Common myeloid progenitor, CD34-positive (primary cell): Measurements from ENCODE around the gene TSPAN18.

Experiments
- CTCF ChIA-PET: fragments of 350-600 bp; sonication (Branson Sonifier 250); formaldehyde crosslinking; loops from one replicate; lab custom pipeline; 2021; ENCODE audit warnings: antibody characterized with exemption; lab: Charles Lee
- POLR2A ChIA-PET: fragments of 350-600 bp; sonication (Branson Sonifier 250); formaldehyde crosslinking; loops from one replicate; lab custom pipeline; 2021; ENCODE audit warnings: antibody characterized with exemption; lab: Charles Lee
- DNase-seq, 3 donors: peaks; one replicate each; pipeline versions ENCODE4 v3.0.0 to v3.0.0-alpha.2; 2013
- H3K27ac ChIP-seq, 2 experiments: 1 replicate in 1 of 2; 2 replicates in 1 of 2; pipeline ENCODE4 v1.7.0; 2013; ENCODE audit warnings: inconsistent platforms in 2 of 2, low read length in 2 of 2, mild to moderate bottlenecking in 2 of 2, low read depth in 1 of 2, moderate library complexity in 1 of 2; ENCODE audit not compliant: severe bottlenecking in 2 of 2, insufficient read depth in 1 of 2, poor library complexity in 1 of 2
- H3K27me3 ChIP-seq, 5 experiments: replicated peaks in 2 of 5; 1 replicate in 3 of 5; 2 replicates in 2 of 5; pipeline versions ENCODE4 v1.6.1 to v1.7.0; 2013; ENCODE audit warnings: low read length in 4 of 5, mild to moderate bottlenecking in 2 of 5, moderate library complexity in 2 of 5, inconsistent platforms in 1 of 5; ENCODE audit not compliant: insufficient read depth in 5 of 5, control insufficient read depth in 4 of 5
- H3K36me3 ChIP-seq, 4 experiments: 1 replicate in 2 of 4; 2 replicates in 2 of 4; pipeline versions ENCODE4 v1.6.1 to v1.7.0; 2013; ENCODE audit warnings: low read length in 3 of 4, control low read depth in 1 of 4, mild to moderate bottlenecking in 1 of 4; ENCODE audit not compliant: control insufficient read depth in 4 of 4, insufficient read depth in 4 of 4
- H3K4me1 ChIP-seq, 4 experiments: 1 replicate in 3 of 4; 2 replicates in 1 of 4; pipeline versions ENCODE4 v1.6.1 to v1.7.1; 2013; ENCODE audit warnings: low read length in 3 of 4, mild to moderate bottlenecking in 3 of 4, control low read depth in 1 of 4, inconsistent platforms in 1 of 4, moderate library complexity in 1 of 4; ENCODE audit not compliant: control insufficient read depth in 4 of 4, insufficient read depth in 4 of 4; ENCODE audit errors: control extremely low read depth in 1 of 4
- H3K4me3 ChIP-seq, 7 experiments: 1 replicate in 4 of 7; 2 replicates in 3 of 7; pipeline versions ENCODE4 v1.5.1 to v1.7.0; 2013; ENCODE audit warnings: mild to moderate bottlenecking in 7 of 7, low read length in 6 of 7, moderate library complexity in 6 of 7, inconsistent platforms in 2 of 7, low read depth in 2 of 7, control low read depth in 1 of 7; ENCODE audit not compliant: insufficient read depth in 4 of 7, control insufficient read depth in 1 of 7; ENCODE audit errors: extremely low read depth in 1 of 7
- H3K9me3 ChIP-seq, 5 experiments: 1 replicate in 4 of 5; 2 replicates in 1 of 5; pipeline versions ENCODE4 v1.6.1 to v1.7.1; 2013; ENCODE audit warnings: low read length in 4 of 5, mild to moderate bottlenecking in 2 of 5, inconsistent platforms in 1 of 5, low read depth in 1 of 5, moderate library complexity in 1 of 5; ENCODE audit not compliant: control insufficient read depth in 4 of 5, insufficient read depth in 2 of 5; ENCODE audit errors: control extremely low read depth in 1 of 5
- WGBS: methylation state at CpG from one replicate; pipeline ENCODE4 v1.1.5; 2013; ENCODE audit not compliant: insufficient coverage; 5-methylcytosine and 5-hydroxymethylcytosine counted together

Gene TSPAN18

DNA sequence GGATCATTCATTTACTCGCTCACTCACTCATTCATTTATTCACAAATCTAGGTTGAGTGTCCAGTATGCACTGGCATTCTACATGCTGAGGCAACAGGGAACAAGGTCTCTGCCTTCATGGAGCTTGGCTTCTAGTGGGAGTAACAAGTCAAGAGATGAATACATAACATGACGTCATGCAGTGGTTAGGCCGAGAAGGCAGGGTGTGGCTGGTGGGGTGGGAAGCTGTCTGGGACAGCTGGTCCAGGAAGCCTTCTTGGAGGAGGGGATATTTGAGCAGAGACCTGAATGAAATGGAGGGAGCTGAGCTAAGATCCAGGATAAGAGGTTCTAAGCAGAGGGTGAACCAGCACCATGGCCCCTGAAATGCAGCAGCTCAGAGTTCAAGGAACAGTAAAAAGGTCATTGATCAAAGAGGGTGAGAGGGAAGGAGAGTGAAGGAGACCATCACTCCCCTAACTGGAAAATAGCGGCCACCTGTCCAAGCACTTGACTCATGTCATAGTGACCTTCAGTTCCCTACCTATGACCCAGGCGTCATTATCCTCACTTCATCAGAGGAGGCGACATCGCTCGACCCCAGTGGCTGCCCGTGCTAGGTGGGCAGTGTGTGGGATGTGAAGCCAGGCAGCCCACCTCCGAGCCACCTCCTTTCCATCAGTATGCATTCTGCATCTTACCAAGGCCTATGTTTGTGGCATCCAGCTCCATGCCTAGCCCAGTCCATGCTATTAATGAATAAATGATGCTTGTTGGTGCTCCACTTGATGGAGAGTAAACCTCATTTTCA is 105.0 kb downstream of the TSPAN18 start:
- H3K27ac ChIP-seq = no peak overlapping the region
- DNase-seq = no peak
- CTCF ChIA-PET = interaction anchor here (1.4 kb wide), 1 partner anchor 35 kb away, joined by 6 read pairs; no protein-coding TSS in a partner anchor
- H3K9me3 ChIP-seq = peaks cover 0 to 6% (median 0%) of the 10 kb centered on the region in 5 experiments
- POLR2A ChIA-PET = no interaction called here
- no peaks in the 10 kb centered on the region for H3K36me3 ChIP-seq
- H3K4me1 ChIP-seq = peaks cover 0 to 5% (median 0%) of the 10 kb centered on the region in 4 experiments
- H3K4me3 ChIP-seq = no peak overlapping the region
- 97% methylated on average over 9 of the region's 10 CpGs for WGBS
- H3K27me3 ChIP-seq = peaks cover 0 to 7% (median 0%) of the 10 kb centered on the region in 5 experiments

GRCh38 chr11:44832452-44832851 is 105.7 kb downstream of the TSPAN18 start:
- peaks cover 0 to 9% (median 0%) of the 10 kb centered on the region in 5 experiments for H3K27me3 ChIP-seq

GRCh38 chr11:44833221-44833876 is 106.6 kb downstream of the TSPAN18 start:
- ChIA-PET POLR2A (no interaction called here), CTCF (no interaction called here)
- Histone ChIP-seq H3K27me3 (peaks cover 0 to 9% (median 0%) of the 10 kb centered on the region in 5 experiments), H3K9me3 (peaks cover 0 to 13% (median 4%) of the 10 kb centered on the region in 5 experiments), H3K27ac (no peak overlapping the region), H3K36me3 (no peaks in the 10 kb centered on the region), H3K4me3 (no peak overlapping the region), H3K4me1 (peaks cover 0 to 5% (median 0%) of the 10 kb centered on the region in 4 experiments)
- 98% methylated on average over 6 of the region's 6 CpGs for WGBS
- DNase-seq = no peak

More at GRCh38 chr11:44832452-44832851, 105.7 kb downstream of the TSPAN18 start:
- DNase-seq = no peak
- over 99% methylated on average over 8 of the region's 10 CpGs for WGBS
- H3K27ac ChIP-seq = no peak overlapping the region
- CTCF ChIA-PET = no interaction called here
- POLR2A ChIA-PET = no interaction called here
- peaks cover 0 to 5% (median 0%) of the 10 kb centered on the region in 4 experiments for H3K4me1 ChIP-seq
- no peaks in the 10 kb centered on the region for H3K36me3 ChIP-seq
- peaks cover 0 to 13% (median 2%) of the 10 kb centered on the region in 5 experiments for H3K9me3 ChIP-seq
- no peak overlapping the region for H3K4me3 ChIP-seq

DNA sequence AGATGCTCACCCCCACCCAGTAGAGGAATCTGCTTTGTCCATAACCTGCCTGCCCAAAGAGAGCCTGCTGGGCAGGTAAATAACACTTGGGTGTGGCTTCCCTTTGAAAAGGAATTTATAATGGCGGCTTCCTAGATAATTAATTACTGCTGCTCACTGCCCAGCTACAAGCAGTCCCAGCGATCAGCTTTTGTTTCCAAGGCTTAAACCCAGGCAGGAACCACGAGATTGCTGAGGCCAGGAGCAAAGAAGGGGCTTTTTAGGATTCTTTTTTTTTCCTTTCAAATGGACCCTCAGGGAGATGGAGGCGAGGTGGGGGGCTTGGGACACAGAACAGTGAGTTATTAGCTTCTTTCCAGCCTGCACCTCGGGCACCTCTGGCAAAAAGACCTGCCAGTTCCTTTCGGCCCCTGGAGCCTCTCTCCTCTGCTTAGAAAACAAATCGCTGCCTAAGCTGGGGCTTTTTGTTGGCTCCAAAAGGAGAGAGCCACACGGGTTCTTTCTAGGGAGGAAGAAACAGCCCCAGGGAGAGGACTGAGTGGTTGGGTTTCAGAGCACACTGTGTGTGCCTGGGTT is 107.2 kb downstream of the TSPAN18 start:
- WGBS = 97% methylated on average over 7 of the region's 8 CpGs
- H3K4me3 ChIP-seq = no peak overlapping the region
- H3K27me3 ChIP-seq = peaks cover 0 to 9% (median 0%) of the 10 kb centered on the region in 5 experiments
- no peak overlapping the region for H3K27ac ChIP-seq
- no peak for DNase-seq
- POLR2A ChIA-PET = no interaction called here
- no peaks in the 10 kb centered on the region for H3K36me3 ChIP-seq
- H3K9me3 ChIP-seq = peaks cover 0 to 13% (median 4%) of the 10 kb centered on the region in 5 experiments
- peaks cover 0 to 5% (median 0%) of the 10 kb centered on the region in 4 experiments for H3K4me1 ChIP-seq
- CTCF ChIA-PET = no interaction called here

DNA sequence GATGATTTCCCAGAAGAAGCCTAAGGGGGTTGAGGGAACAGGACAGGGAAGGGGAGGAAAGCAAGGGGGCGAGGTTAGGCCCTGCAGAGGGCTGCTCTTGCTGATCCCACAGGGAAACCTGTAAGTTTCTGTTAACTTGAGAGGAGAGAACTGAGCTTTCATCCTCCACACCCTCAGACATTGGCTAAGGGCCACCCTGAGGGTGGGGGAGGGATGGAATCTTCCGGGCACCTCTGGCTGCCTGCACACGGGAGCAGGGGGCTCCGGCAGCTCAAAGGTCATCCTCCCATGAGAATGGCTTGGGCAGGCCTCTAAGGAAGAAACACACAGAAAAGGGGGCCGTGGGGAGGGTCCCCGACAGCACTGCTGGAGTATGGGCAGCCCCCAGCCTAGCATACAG is 108.1 kb downstream of the TSPAN18 start:
- H3K9me3 ChIP-seq = peaks cover 0 to 13% (median 4%) of the 10 kb centered on the region in 5 experiments
- no peaks in the 10 kb centered on the region for H3K36me3 ChIP-seq
- H3K27ac ChIP-seq = no peak overlapping the region
- CTCF ChIA-PET = no interaction called here
- 96% methylated on average over 3 of the region's 6 CpGs for WGBS
- peaks cover 0 to 3% (median 0%) of the 10 kb centered on the region in 4 experiments for H3K4me1 ChIP-seq
- no peak for DNase-seq
- peaks cover 0 to 9% (median 0%) of the 10 kb centered on the region in 5 experiments for H3K27me3 ChIP-seq
- no peak overlapping the region for H3K4me3 ChIP-seq
- POLR2A ChIA-PET = no interaction called here

GRCh38 chr11:44835296-44835695 is 108.5 kb downstream of the TSPAN18 start:
- Histone ChIP-seq H3K27ac (no peak overlapping the region), H3K4me1 (no peaks in the 10 kb centered on the region), H3K4me3 (no peak overlapping the region), H3K36me3 (no peaks in the 10 kb centered on the region), H3K9me3 (peaks cover 0 to 13% (median 4%) of the 10 kb centered on the region in 5 experiments), H3K27me3 (peaks cover 0 to 9% (median 0%) of the 10 kb centered on the region in 5 experiments)
- WGBS = 86% methylated on average over 1 of the region's 4 CpGs
- ChIA-PET CTCF (interaction anchor here (1.4 kb wide), 1 partner anchor 19 kb away, joined by 4 read pairs; no protein-coding TSS in a partner anchor), POLR2A (no interaction called here)
- no peak for DNase-seq
